ENCODE results near the gene RAB35.

- TF ChIP-seq, protein P1, sequence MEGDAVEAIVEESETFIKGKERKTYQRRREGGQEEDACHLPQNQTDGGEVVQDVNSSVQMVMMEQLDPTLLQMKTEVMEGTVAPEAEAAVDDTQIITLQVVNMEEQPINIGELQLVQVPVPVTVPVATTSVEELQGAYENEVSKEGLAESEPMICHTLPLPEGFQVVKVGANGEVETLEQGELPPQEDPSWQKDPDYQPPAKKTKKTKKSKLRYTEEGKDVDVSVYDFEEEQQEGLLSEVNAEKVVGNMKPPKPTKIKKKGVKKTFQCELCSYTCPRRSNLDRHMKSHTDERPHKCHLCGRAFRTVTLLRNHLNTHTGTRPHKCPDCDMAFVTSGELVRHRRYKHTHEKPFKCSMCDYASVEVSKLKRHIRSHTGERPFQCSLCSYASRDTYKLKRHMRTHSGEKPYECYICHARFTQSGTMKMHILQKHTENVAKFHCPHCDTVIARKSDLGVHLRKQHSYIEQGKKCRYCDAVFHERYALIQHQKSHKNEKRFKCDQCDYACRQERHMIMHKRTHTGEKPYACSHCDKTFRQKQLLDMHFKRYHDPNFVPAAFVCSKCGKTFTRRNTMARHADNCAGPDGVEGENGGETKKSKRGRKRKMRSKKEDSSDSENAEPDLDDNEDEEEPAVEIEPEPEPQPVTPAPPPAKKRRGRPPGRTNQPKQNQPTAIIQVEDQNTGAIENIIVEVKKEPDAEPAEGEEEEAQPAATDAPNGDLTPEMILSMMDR (conservative IDR thresholded peaks at IDR 0.05; ENCODE audit: low read depth, low read length): no peak
- TF ChIP-seq EZH2 (IDR thresholded peaks at IDR 0.05; ENCODE audit: borderline replicate concordance, low read depth, low read length, poor library complexity, severe bottlenecking): no peak
These were observed 19.7 kb upstream of the RAB35 start for GRCh38 chr12:120136093-120136770.

Measured in A673 (cell line).